HEK293 (cell line): ENCODE data around the gene KIAA1328.

ENCODE experiments used
- CTCF ChIA-PET: fragments of 350-600 bp; formaldehyde crosslinking; extraction: SDS; loops from one replicate; lab custom pipeline; 2021; ENCODE audit warnings: antibody characterized with exemption; lab: Yijun Ruan, JAX
- POLR2A ChIA-PET: fragments of 300-600 bp; formaldehyde crosslinking; extraction: SDS; loops from one replicate; lab custom pipeline; 2020; ENCODE audit warnings: antibody characterized with exemption, inconsistent platforms; lab: Yijun Ruan, JAX
- H3K27ac ChIP-seq: fragments of 200-500 bp; sonication (Bioruptor generic); 2 replicates; pipeline ENCODE4 v1.5.1; 2014; ENCODE audit warnings: low read depth, low read length, control low read depth, inconsistent platforms; ENCODE audit errors: extremely low read depth
- H3K36me3 ChIP-seq, 2 experiments: fragments of 200-500 bp in 1 of 2; sonication (Bioruptor generic) in 1 of 2; 1 replicate in 1 of 2; 2 replicates in 1 of 2; pipeline ENCODE4 v1.5.1; 2014 to 2017; ENCODE audit warnings: inconsistent platforms in 2 of 2, low read length in 2 of 2; ENCODE audit not compliant: control insufficient read depth in 2 of 2, insufficient read depth in 1 of 2
- H3K4me1 ChIP-seq: fragments of 200-500 bp; sonication (Bioruptor generic); 2 replicates; pipeline ENCODE4 v1.5.1; 2014; ENCODE audit warnings: mild to moderate bottlenecking, low read length, inconsistent platforms; ENCODE audit not compliant: control insufficient read depth, insufficient read depth
- H3K4me3 ChIP-seq: 2 replicates; pipeline ENCODE4 v1.5.1; 2011; ENCODE audit warnings: low read depth, mild to moderate bottlenecking, control low read depth, low read length, moderate library complexity
- H3K9me3 ChIP-seq: fragments of 200-500 bp; sonication (Bioruptor generic); 2 replicates; pipeline ENCODE4 v1.5.1; 2014; ENCODE audit warnings: low read depth, low read length, inconsistent platforms; ENCODE audit not compliant: control insufficient read depth, insufficient read depth
- BCL11A ChIP-seq: fragments of 450-650 bp; formaldehyde crosslinking; IDR thresholded peaks from 2 replicates; pipeline ENCODE4 v1.5.1; 2016; ENCODE audit warnings: low read depth, missing biosample characterization, missing genetic modification characterization
- BCL6B ChIP-seq: fragments of 450-650 bp; formaldehyde crosslinking; IDR thresholded peaks from 2 replicates; pipeline ENCODE4 v1.5.1; 2017; ENCODE audit warnings: missing biosample characterization, missing genetic modification characterization
- GFI1B ChIP-seq: fragments of 450-650 bp; formaldehyde crosslinking; IDR thresholded peaks from 2 replicates; pipeline ENCODE4 v1.5.1; 2016; ENCODE audit warnings: missing biosample characterization, missing genetic modification characterization
- OSR2 ChIP-seq: fragments of 450-650 bp; formaldehyde crosslinking; IDR thresholded peaks from 2 replicates; pipeline ENCODE4 v1.5.1; 2016; ENCODE audit warnings: missing biosample characterization, missing genetic modification characterization
- PRDM1 ChIP-seq: fragments of 450-650 bp; formaldehyde crosslinking; IDR thresholded peaks from 2 replicates; pipeline ENCODE4; 2016; ENCODE audit warnings: missing biosample characterization, missing genetic modification characterization
- PRDM4 ChIP-seq: fragments of 450-650 bp; formaldehyde crosslinking; IDR thresholded peaks from 2 replicates; pipeline ENCODE4 v1.5.1; 2017; ENCODE audit warnings: missing biosample characterization, missing genetic modification characterization
- REST ChIP-seq: fragments of 450-650 bp; formaldehyde crosslinking; IDR thresholded peaks from 2 replicates; pipeline ENCODE4 v1.5.1; 2016; ENCODE audit warnings: missing biosample characterization, missing genetic modification characterization
- SCRT2 ChIP-seq: fragments of 450-650 bp; formaldehyde crosslinking; IDR thresholded peaks from 2 replicates; pipeline ENCODE4 v1.5.1; 2016; ENCODE audit warnings: missing biosample characterization, missing genetic modification characterization
- ZNF202 ChIP-seq: fragments of 450-650 bp; formaldehyde crosslinking; IDR thresholded peaks from 2 replicates; pipeline ENCODE4 v1.5.1; 2016; ENCODE audit warnings: missing biosample characterization, missing genetic modification characterization, borderline replicate concordance
- ZNF221 ChIP-seq: fragments of 450-650 bp; formaldehyde crosslinking; IDR thresholded peaks from 2 replicates; pipeline ENCODE4 v1.5.1; 2017; ENCODE audit warnings: missing biosample characterization, missing genetic modification characterization, borderline replicate concordance
- ZNF239 ChIP-seq: fragments of 450-650 bp; formaldehyde crosslinking; IDR thresholded peaks from 2 replicates; pipeline ENCODE4 v1.5.1; 2016; ENCODE audit warnings: missing biosample characterization, missing genetic modification characterization
- ZNF248 ChIP-seq: fragments of 450-650 bp; formaldehyde crosslinking; IDR thresholded peaks from 2 replicates; pipeline ENCODE4 v1.5.1; 2017; ENCODE audit warnings: missing biosample characterization, missing genetic modification characterization
- ZNF302 ChIP-seq: fragments of 450-650 bp; formaldehyde crosslinking; IDR thresholded peaks from 2 replicates; pipeline ENCODE4 v1.5.1; 2016; ENCODE audit warnings: missing biosample characterization, missing genetic modification characterization, low read depth
- ZNF350 ChIP-seq: fragments of 450-650 bp; formaldehyde crosslinking; IDR thresholded peaks from 2 replicates; pipeline ENCODE4 v1.5.0; 2017; ENCODE audit warnings: missing biosample characterization, mild to moderate bottlenecking, missing genetic modification characterization
- ZNF558 ChIP-seq: fragments of 450-650 bp; formaldehyde crosslinking; IDR thresholded peaks from 2 replicates; pipeline ENCODE4 v1.5.1; 2016; ENCODE audit warnings: missing biosample characterization, missing genetic modification characterization
- ZNF830 ChIP-seq: fragments of 450-650 bp; IDR thresholded peaks from 2 replicates; pipeline ENCODE4 v1.5.0; 2018; ENCODE audit warnings: missing biosample characterization, missing genetic modification characterization, low read depth, mild to moderate bottlenecking, moderate library complexity
- TF ChIP-seq, protein P1 (sequence below): fragments of 450-650 bp; formaldehyde crosslinking; IDR thresholded peaks from 2 replicates; pipeline ENCODE4 v1.5.1; 2016; ENCODE audit warnings: missing biosample characterization, missing genetic modification characterization
- TF ChIP-seq, protein P2 (sequence below): fragments of 450-650 bp; formaldehyde crosslinking; IDR thresholded peaks from 2 replicates; pipeline ENCODE4 v1.5.1; 2016; ENCODE audit warnings: missing biosample characterization, missing genetic modification characterization
- TF ChIP-seq, protein P3 (sequence below): fragments of 450-650 bp; formaldehyde crosslinking; IDR thresholded peaks from 2 replicates; pipeline ENCODE4 v1.5.1; 2016; ENCODE audit warnings: missing biosample characterization, missing genetic modification characterization

KIAA1328 gene

GRCh38 chr18:37230768-37231167 is 401.8 kb downstream of the KIAA1328 start:
- POLR2A ChIA-PET = no interaction called here
- Histone ChIP-seq H3K4me3 (no peak overlapping the region), H3K27ac (no peak overlapping the region), H3K9me3 (no peaks in the 10 kb centered on the region), H3K4me1 (no peaks in the 10 kb centered on the region), H3K36me3 (no peaks in the 10 kb centered on the region)
- TF ChIP-seq GFI1B (tag by site-specific recombination) (no peak), ZNF239 (no peak), ZNF558 (tag by site-specific recombination) (no peak), OSR2 (tag by site-specific recombination) (no peak), ZNF221 (tag by site-specific recombination) (no peak), BCL6B (tag by site-specific recombination) (no peak), PRDM4 (tag by site-specific recombination) (no peak), ZNF248 (tag by site-specific recombination) (no peak), REST (tag by site-specific recombination) (no peak), BCL11A (no peak), ZNF302 (tag by site-specific recombination) (no peak), ZNF202 (tag by site-specific recombination) (no peak), SCRT2 (tag by site-specific recombination) (no peak), ZNF350 (tag by site-specific recombination) (no peak), ZNF830 (tag by site-specific recombination) (no peak), PRDM1 (no peak)
- TF ChIP-seq, protein P1, sequence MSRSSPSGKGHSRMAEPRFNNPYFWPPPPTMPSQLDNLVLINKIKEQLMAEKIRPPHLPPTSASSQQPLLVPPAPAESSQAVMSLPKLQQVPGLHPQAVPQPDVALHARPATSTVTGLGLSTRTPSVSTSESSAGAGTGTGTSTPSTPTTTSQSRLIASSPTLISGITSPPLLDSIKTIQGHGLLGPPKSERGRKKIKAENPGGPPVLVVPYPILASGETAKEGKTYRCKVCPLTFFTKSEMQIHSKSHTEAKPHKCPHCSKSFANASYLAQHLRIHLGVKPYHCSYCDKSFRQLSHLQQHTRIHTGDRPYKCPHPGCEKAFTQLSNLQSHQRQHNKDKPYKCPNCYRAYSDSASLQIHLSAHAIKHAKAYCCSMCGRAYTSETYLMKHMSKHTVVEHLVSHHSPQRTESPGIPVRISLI (tag by site-specific recombination) = no peak
- TF ChIP-seq, protein P2, sequence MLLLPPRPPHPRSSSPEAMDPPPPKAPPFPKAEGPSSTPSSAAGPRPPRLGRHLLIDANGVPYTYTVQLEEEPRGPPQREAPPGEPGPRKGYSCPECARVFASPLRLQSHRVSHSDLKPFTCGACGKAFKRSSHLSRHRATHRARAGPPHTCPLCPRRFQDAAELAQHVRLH (tag by site-specific recombination) = no peak
- TF ChIP-seq, protein P3, sequence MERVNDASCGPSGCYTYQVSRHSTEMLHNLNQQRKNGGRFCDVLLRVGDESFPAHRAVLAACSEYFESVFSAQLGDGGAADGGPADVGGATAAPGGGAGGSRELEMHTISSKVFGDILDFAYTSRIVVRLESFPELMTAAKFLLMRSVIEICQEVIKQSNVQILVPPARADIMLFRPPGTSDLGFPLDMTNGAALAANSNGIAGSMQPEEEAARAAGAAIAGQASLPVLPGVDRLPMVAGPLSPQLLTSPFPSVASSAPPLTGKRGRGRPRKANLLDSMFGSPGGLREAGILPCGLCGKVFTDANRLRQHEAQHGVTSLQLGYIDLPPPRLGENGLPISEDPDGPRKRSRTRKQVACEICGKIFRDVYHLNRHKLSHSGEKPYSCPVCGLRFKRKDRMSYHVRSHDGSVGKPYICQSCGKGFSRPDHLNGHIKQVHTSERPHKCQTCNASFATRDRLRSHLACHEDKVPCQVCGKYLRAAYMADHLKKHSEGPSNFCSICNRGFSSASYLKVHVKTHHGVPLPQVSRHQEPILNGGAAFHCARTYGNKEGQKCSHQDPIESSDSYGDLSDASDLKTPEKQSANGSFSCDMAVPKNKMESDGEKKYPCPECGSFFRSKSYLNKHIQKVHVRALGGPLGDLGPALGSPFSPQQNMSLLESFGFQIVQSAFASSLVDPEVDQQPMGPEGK (tag by site-specific recombination) = no peak
- CTCF ChIA-PET = no interaction called here
